Right ventricle myocardium inferior (tissue), 1 donor: Measurements from ENCODE around the gene TRIM9. TPM values are rescaled to one million over a fixed set of nuclear protein-coding genes. Genes with fewer than 3 reads are reported as not detected.

Experiments used
- ATAC-seq: fragments of 200-7000 bp; cut with Tn5 transposase; one replicate; pipeline ENCODE4 v1.9.1; 2020; ENCODE audit warnings: mild to moderate bottlenecking, moderate library complexity
- DNase-seq: peaks from one replicate; pipeline ENCODE4 v3.0.0; 2021; ENCODE audit errors: missing footprints
- intact Hi-C: fragments of 100-400 bp; cut with DNase I; formaldehyde crosslinking; loops from one replicate; pipeline ENCODE4 v1.11.0; 2022
- total RNA-seq: library from RNA; stranded (reverse); fragmentation: NEBNext Ultra II Directional; extraction: Animal tissue kit (Norgen Biotek cat#: 25700); gene quantifications from one replicate; pipeline ENCODE4 v1.2.1, GENCODE V29; 2021
- donor health status: DM: no; HTN: yes; CAD: no; lungs with severe emphysema.

Gene TRIM9
- total RNA-seq, 1 donor from 2014 or later = 0.62 TPM

GRCh38 chr14:51071857-51072256 lies 23.0 kb downstream of the TRIM9 start:
- DNase-seq (no peak), ATAC-seq (peak; percentile 50)
- intact Hi-C loops = no loop called here

GRCh38 chr14:51070726-51071125 lies 24.2 kb downstream of the TRIM9 start:
- intact Hi-C loops = no loop called here
- ATAC-seq (no peak), DNase-seq (no peak)

GRCh38 chr14:51069055-51069454 lies 25.9 kb downstream of the TRIM9 start:
- DNase-seq = no peak
- ATAC-seq = no peak
- intact Hi-C loops = no loop called here

GRCh38 chr14:51068268-51068667 lies 26.6 kb downstream of the TRIM9 start:
- no peak for DNase-seq
- ATAC-seq = no peak
- intact Hi-C loops = no loop called here

- intact Hi-C loops = no loop called here
- no peak for ATAC-seq
- no peak for DNase-seq
Measured at GRCh38 chr14:51067295-51067694, 27.6 kb downstream of the TRIM9 start.

GRCh38 chr14:51066576-51066975 lies 28.3 kb downstream of the TRIM9 start:
- intact Hi-C loops = no loop called here
- no peak for ATAC-seq
- no peak for DNase-seq

- DNase-seq = no peak
- intact Hi-C loops = no loop called here
- no peak for ATAC-seq
Measured at GRCh38 chr14:51059032-51059431, 35.9 kb downstream of the TRIM9 start.

GRCh38 chr14:51058382-51058781 lies 36.5 kb downstream of the TRIM9 start:
- intact Hi-C loops = no loop called here
- DNase-seq = no peak
- ATAC-seq = no peak

- intact Hi-C loops = no loop called here
- no peak for DNase-seq
- ATAC-seq = no peak
Measured at GRCh38 chr14:51056421-51056820, 38.5 kb downstream of the TRIM9 start.

- intact Hi-C loops = no loop called here
- ATAC-seq = no peak
- DNase-seq = no peak
Measured at GRCh38 chr14:51053157-51053556, 41.7 kb downstream of the TRIM9 start.

GRCh38 chr14:51044961-51045360 lies 49.9 kb downstream of the TRIM9 start:
- no peak for ATAC-seq

GRCh38 chr14:51041883-51042282 lies 53.0 kb downstream of the TRIM9 start:
- intact Hi-C loops = no loop called here
- ATAC-seq = no peak
- no peak for DNase-seq

More at GRCh38 chr14:51044961-51045360, 49.9 kb downstream of the TRIM9 start:
- intact Hi-C loops = no loop called here
- DNase-seq = no peak

GRCh38 chr14:51041108-51041531 lies 53.8 kb downstream of the TRIM9 start:
- intact Hi-C loops = no loop called here
- DNase-seq (no peak), ATAC-seq (no peak)

- no peak for ATAC-seq
- intact Hi-C loops = no loop called here
- no peak for DNase-seq
Measured at GRCh38 chr14:51039252-51039651, 55.7 kb downstream of the TRIM9 start.

- intact Hi-C loops = no loop called here
- ATAC-seq (no peak), DNase-seq (no peak)
Measured at GRCh38 chr14:51035611-51036192, 59.2 kb downstream of the TRIM9 start.

GRCh38 chr14:51028851-51029754 lies 65.8 kb downstream of the TRIM9 start:
- DNase-seq (no peak), ATAC-seq (no peak)

GRCh38 chr14:51028361-51028760 lies 66.5 kb downstream of the TRIM9 start:
- ATAC-seq (no peak), DNase-seq (no peak)
- intact Hi-C loops = no loop called here

More at GRCh38 chr14:51028851-51029754, 65.8 kb downstream of the TRIM9 start:
- intact Hi-C loops = no loop called here

- intact Hi-C loops = no loop called here
- no peak for ATAC-seq
Measured at GRCh38 chr14:51024377-51024776, 70.5 kb downstream of the TRIM9 start.

GRCh38 chr14:51023964-51024363 lies 70.9 kb downstream of the TRIM9 start:
- ATAC-seq (no peak), DNase-seq (no peak)
- intact Hi-C loops = no loop called here

More at GRCh38 chr14:51024377-51024776, 70.5 kb downstream of the TRIM9 start:
- no peak for DNase-seq

GRCh38 chr14:51022769-51023168 lies 72.1 kb downstream of the TRIM9 start:
- ATAC-seq (no peak), DNase-seq (no peak)
- intact Hi-C loops = no loop called here
